Liver (tissue), 9 donors: Measurements from ENCODE around the gene SIN3B. TPM values are rescaled to one million over a fixed set of nuclear protein-coding genes. Genes with fewer than 3 reads are reported as not detected.

Source experiments
- DNase-seq: peaks from one replicate; pipeline ENCODE4 v3.0.0-alpha.2; 2017; ENCODE audit warnings: low spot score
- H3K27ac ChIP-seq, 2 donors: one replicate each; pipeline ENCODE4 v1.7.0; 2013; ENCODE audit warnings: inconsistent platforms in 2 of 2, low read length in 2 of 2, control low read depth in 1 of 2, low read depth in 1 of 2, mild to moderate bottlenecking in 1 of 2
- H3K27me3 ChIP-seq, 4 donors: one replicate each; pipeline versions ENCODE4 v1.6.1 to v1.7.0; 2013; ENCODE audit warnings: low read length in 3 of 4, inconsistent platforms in 1 of 4, mild to moderate bottlenecking in 1 of 4, moderate library complexity in 1 of 4; ENCODE audit not compliant: control insufficient read depth in 4 of 4, insufficient read depth in 4 of 4
- H3K36me3 ChIP-seq, 4 donors: one replicate each; pipeline versions ENCODE4 v1.6.1 to v1.7.0; 2013; ENCODE audit warnings: low read length in 3 of 4, mild to moderate bottlenecking in 3 of 4, low read depth in 1 of 4, moderate library complexity in 1 of 4; ENCODE audit not compliant: control insufficient read depth in 4 of 4, insufficient read depth in 3 of 4
- H3K4me1 ChIP-seq, 4 donors: one replicate each; pipeline versions ENCODE4 v1.6.1 to v1.7.0; 2013; ENCODE audit warnings: low read length in 3 of 4, mild to moderate bottlenecking in 3 of 4, moderate library complexity in 1 of 4; ENCODE audit not compliant: control insufficient read depth in 4 of 4, insufficient read depth in 4 of 4
- H3K4me3 ChIP-seq, 3 donors: one replicate each; pipeline versions ENCODE4 v1.6.1 to v1.7.0; 2013; ENCODE audit warnings: low read length in 3 of 3, control low read depth in 1 of 3, low read depth in 1 of 3, mild to moderate bottlenecking in 1 of 3
- H3K9ac ChIP-seq, 2 donors: one replicate each; pipeline ENCODE4 v1.7.0; 2013; ENCODE audit warnings: low read length in 2 of 2, mild to moderate bottlenecking in 2 of 2, moderate library complexity in 2 of 2, control low read depth in 1 of 2, low read depth in 1 of 2
- H3K9me3 ChIP-seq, 4 donors: one replicate each; pipeline versions ENCODE4 v1.6.1 to v1.7.0; 2013; ENCODE audit warnings: low read length in 3 of 4; ENCODE audit not compliant: control insufficient read depth in 4 of 4
- ATF3 ChIP-seq: IDR thresholded peaks from 2 replicates; pipeline ENCODE4 v1.6.1; 2016; ENCODE audit warnings: antibody characterized with exemption
- CTCF ChIP-seq: fragments of 150-350 bp; IDR thresholded peaks from 2 replicates; pipeline ENCODE4 v1.5.1; 2017; ENCODE audit warnings: improper control_type of control experiment, low read depth, low read length; ENCODE audit not compliant: missing input control
- EGR1 ChIP-seq, 2 donors: IDR thresholded peaks; 2 replicates each; pipeline ENCODE4 v1.6.1; 2016 to 2018; ENCODE audit warnings: antibody characterized with exemption in 2 of 2, low read depth in 2 of 2
- FOXA1 ChIP-seq: IDR thresholded peaks from 2 replicates; pipeline ENCODE4 v1.6.1; 2016; ENCODE audit warnings: antibody characterized with exemption
- FOXA2 ChIP-seq: IDR thresholded peaks from 2 replicates; pipeline ENCODE4 v1.6.1; 2016; ENCODE audit warnings: antibody characterized with exemption
- GABPA ChIP-seq, 2 donors: IDR thresholded peaks in 1 of 2; conservative IDR thresholded peaks in 1 of 2; 2 replicates each; pipeline ENCODE4 v1.6.1; 2016; ENCODE audit warnings: antibody characterized with exemption in 2 of 2, mild to moderate bottlenecking in 1 of 2, moderate library complexity in 1 of 2
- HNF4A ChIP-seq, 2 donors: conservative IDR thresholded peaks; 2 replicates each; pipeline ENCODE4 v1.6.1; 2016; ENCODE audit warnings: antibody characterized with exemption in 2 of 2, mild to moderate bottlenecking in 2 of 2
- HNF4G ChIP-seq: IDR thresholded peaks from 2 replicates; pipeline ENCODE4 v1.6.1; 2016; ENCODE audit warnings: antibody characterized with exemption
- JUND ChIP-seq, 2 donors: IDR thresholded peaks; 2 replicates each; pipeline ENCODE4 v1.6.1; 2016; ENCODE audit warnings: antibody characterized with exemption in 2 of 2
- MAX ChIP-seq: IDR thresholded peaks from 2 replicates; pipeline ENCODE4 v1.6.1; 2016; ENCODE audit warnings: antibody characterized with exemption
- NR2F2 ChIP-seq: IDR thresholded peaks from 2 replicates; pipeline ENCODE4 v1.6.1; 2016; ENCODE audit warnings: antibody characterized with exemption
- RAD21 ChIP-seq, 2 donors: IDR thresholded peaks; 2 replicates each; pipeline ENCODE4 v1.6.1; 2016; ENCODE audit warnings: antibody characterized with exemption in 2 of 2, mild to moderate bottlenecking in 2 of 2
- REST ChIP-seq: IDR thresholded peaks from 2 replicates; pipeline ENCODE4 v1.6.1; 2016; ENCODE audit warnings: antibody characterized with exemption, mild to moderate bottlenecking
- RXRA ChIP-seq, 2 donors: IDR thresholded peaks; 2 replicates each; pipeline ENCODE4 v1.6.1; 2017 to 2018; ENCODE audit warnings: antibody characterized with exemption in 2 of 2, mild to moderate bottlenecking in 1 of 2
- SP1 ChIP-seq: IDR thresholded peaks from 2 replicates; pipeline ENCODE4 v1.6.1; 2018; ENCODE audit warnings: antibody characterized with exemption, mild to moderate bottlenecking
- TAF1 ChIP-seq: conservative IDR thresholded peaks from 2 replicates; pipeline ENCODE4 v1.6.1; 2016; ENCODE audit warnings: antibody characterized with exemption, mild to moderate bottlenecking
- YY1 ChIP-seq: IDR thresholded peaks from 2 replicates; pipeline ENCODE4 v1.6.1; 2016; ENCODE audit warnings: antibody characterized with exemption, mild to moderate bottlenecking
- ZBTB33 ChIP-seq: IDR thresholded peaks from 2 replicates; pipeline ENCODE4 v1.6.1; 2016; ENCODE audit warnings: antibody characterized with exemption
- WGBS: extraction: QIAGEN DNeasy Blood & Tissue Kit; methylation state at CpG from one replicate; pipeline ENCODE4 v1.1.7; 2013; 5-methylcytosine and 5-hydroxymethylcytosine counted together
- polyA plus RNA-seq, 2 donors: library from polyadenylated mRNA; stranded (reverse) in 1 of 2; unstranded in 1 of 2; fragments of 200-250 nt in 1 of 2; fragments of >200 nt in 1 of 2; fragmentation: Nextera tagmentation in 1 of 2; extraction: Ambion mirVana in 1 of 2; gene quantifications; one replicate each; pipeline versions ENCODE4 v1.2.1 to v1.2.3, GENCODE V29; 2013 to 2015
- total RNA-seq, 2 donors: library from RNA; depleted of rRNA; stranded (reverse); fragments of >200 nt; gene quantifications; one replicate each; pipeline ENCODE4 v1.2.3, GENCODE V29; 2014
- donor health status: healthy.
- donor health status: healthy.
- donor health status: healthy.
- donor health status: healthy.
- donor health status: healthy.

The SIN3B gene
- total and polyA plus RNA-seq, 4 donors = 6.1 to 17.1 (median 8.6) TPM

- TF ChIP-seq REST = no peak
- no peak for TF ChIP-seq FOXA1
Measured at GRCh38 chr19:16917401-16917800, 88.2 kb downstream of the SIN3B start (continued).

GRCh38 chr19:16919496-16919895, 90.3 kb downstream of the SIN3B start:
- WGBS = 85% methylated on average over 4 of the region's 4 CpGs
- no peak for TF ChIP-seq GABPA (IDR thresholded peaks at IDR 0.05 in 1 of 2, conservative IDR thresholded peaks at IDR 0.05 in 1 of 2)
- TF ChIP-seq FOXA2 = no peak
- no peak for TF ChIP-seq MAX
- no peak for TF ChIP-seq RAD21 (IDR thresholded peaks at IDR 0.05)
- no peak for TF ChIP-seq SP1
- no peak for TF ChIP-seq HNF4A (conservative IDR thresholded peaks at IDR 0.05)
- TF ChIP-seq JUND (IDR thresholded peaks at IDR 0.05) = no peak
- TF ChIP-seq CTCF = no peak
- no peak for TF ChIP-seq NR2F2
- TF ChIP-seq ATF3 = no peak
- no peak for TF ChIP-seq FOXA1
- TF ChIP-seq EGR1 (IDR thresholded peaks at IDR 0.05; ENCODE audit: low read depth in 2 of 2) = no peak
- no peak for TF ChIP-seq YY1
- TF ChIP-seq HNF4G = no peak
- TF ChIP-seq TAF1 = no peak
- TF ChIP-seq RXRA (IDR thresholded peaks at IDR 0.05) = no peak
- TF ChIP-seq REST = no peak
- no peak for TF ChIP-seq ZBTB33

More at GRCh38 chr19:16919496-16919895, 90.3 kb downstream of the SIN3B start:
- Histone ChIP-seq H3K9ac (no peak overlapping the region), H3K4me3 (no peak overlapping the region), H3K4me1 (no peaks in the 10 kb centered on the region), H3K27ac (no peak overlapping the region), H3K27me3 (no peaks in the 10 kb centered on the region), H3K36me3 (no peaks in the 10 kb centered on the region), H3K9me3 (peaks cover 2 to 16% (median 8%) of the 10 kb centered on the region in 4 donors)
- no peak for DNase-seq
